GM18526 (cell line): ENCODE measurements around the gene LHFPL2.

ENCODE experiments used
- POLR2A ChIP-seq: IDR thresholded peaks from 3 replicates; pipeline ENCODE4 v1.6.1; 2011; ENCODE audit not compliant: insufficient read length; ENCODE audit errors: extremely low read depth

Gene LHFPL2

GRCh38 chr5:78647838-78648358 is 674 bp downstream of the LHFPL2 start:
- no peak for TF ChIP-seq POLR2A

GRCh38 chr5:78647351-78647818 is 1.2 kb downstream of the LHFPL2 start:
- TF ChIP-seq POLR2A: peak; percentile 0

- no peak for TF ChIP-seq POLR2A
Observed at GRCh38 chr5:78644741-78645300, 3.8 kb downstream of the LHFPL2 start.

GRCh38 chr5:78644129-78644528 is 4.4 kb downstream of the LHFPL2 start:
- no peak for TF ChIP-seq POLR2A

GRCh38 chr5:78642701-78643100 is 5.9 kb downstream of the LHFPL2 start:
- no peak for TF ChIP-seq POLR2A

- no peak for TF ChIP-seq POLR2A
Observed at GRCh38 chr5:78640662-78641474, 7.7 kb downstream of the LHFPL2 start.

GRCh38 chr5:78639791-78640190 is 8.8 kb downstream of the LHFPL2 start:
- TF ChIP-seq POLR2A: no peak

- no peak for TF ChIP-seq POLR2A
Observed at GRCh38 chr5:78638973-78639669, 9.5 kb downstream of the LHFPL2 start.

- no peak for TF ChIP-seq POLR2A
Observed at GRCh38 chr5:78638423-78638822, 10.1 kb downstream of the LHFPL2 start.

GRCh38 chr5:78637468-78637867 is 11.1 kb downstream of the LHFPL2 start:
- TF ChIP-seq POLR2A: no peak

- TF ChIP-seq POLR2A: no peak
Observed at GRCh38 chr5:78636682-78637081, 11.9 kb downstream of the LHFPL2 start.

- no peak for TF ChIP-seq POLR2A
Observed at GRCh38 chr5:78634634-78635033, 13.9 kb downstream of the LHFPL2 start.

GRCh38 chr5:78634229-78634628 is 14.3 kb downstream of the LHFPL2 start:
- TF ChIP-seq POLR2A: no peak

GRCh38 chr5:78633700-78634099 is 14.9 kb downstream of the LHFPL2 start:
- no peak for TF ChIP-seq POLR2A

- TF ChIP-seq POLR2A: no peak
Observed at GRCh38 chr5:78632467-78632866, 16.1 kb downstream of the LHFPL2 start.

- TF ChIP-seq POLR2A: no peak
Observed at GRCh38 chr5:78631931-78632330, 16.6 kb downstream of the LHFPL2 start.

GRCh38 chr5:78630047-78630446 is 18.5 kb downstream of the LHFPL2 start:
- no peak for TF ChIP-seq POLR2A

GRCh38 chr5:78629624-78630023 is 18.9 kb downstream of the LHFPL2 start:
- TF ChIP-seq POLR2A: no peak
